GM12874 (cell line): ENCODE measurements around the gene C14orf39.

Experiments
- TF ChIP-seq, protein P1 (sequence below): IDR thresholded peaks from 2 replicates; pipeline ENCODE4 v1.5.1; 2011; ENCODE audit warnings: low read depth, mild to moderate bottlenecking, control low read depth, low read length, moderate library complexity; ENCODE audit not compliant: insufficient read depth

C14orf39 gene

DNA sequence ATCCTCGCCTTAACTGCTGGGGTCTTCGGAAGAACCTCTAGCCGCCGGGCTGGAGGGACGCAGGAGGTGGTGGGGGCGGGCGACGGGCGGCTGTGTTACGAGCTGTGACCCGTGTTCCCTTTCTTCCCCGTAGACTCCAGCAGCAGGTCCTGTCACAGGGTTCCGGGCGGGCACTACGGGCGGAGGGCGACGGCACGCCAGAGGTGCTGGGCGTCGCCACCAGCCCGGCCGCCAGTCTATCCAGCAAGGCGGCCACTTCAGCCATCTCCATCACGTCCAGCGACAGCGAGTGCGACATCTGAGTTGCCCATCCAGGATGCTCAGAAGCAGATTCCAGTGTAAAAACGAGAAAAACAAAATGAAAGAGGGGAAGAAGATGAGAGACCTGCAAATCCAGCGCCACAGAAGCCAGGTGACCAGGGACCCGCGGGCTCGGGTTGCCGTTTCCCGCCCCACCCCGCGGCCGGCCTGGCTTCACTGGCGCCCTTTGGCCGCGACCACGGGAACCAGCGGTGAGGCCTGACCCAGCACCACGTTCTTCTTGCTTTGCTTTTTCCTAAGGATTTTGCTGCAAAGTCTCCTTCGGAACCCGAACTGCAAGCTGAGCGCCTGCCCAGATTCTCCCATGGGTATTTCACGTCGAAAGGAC, 25.2 kb upstream of the C14orf39 start:
- TF ChIP-seq, protein P1, sequence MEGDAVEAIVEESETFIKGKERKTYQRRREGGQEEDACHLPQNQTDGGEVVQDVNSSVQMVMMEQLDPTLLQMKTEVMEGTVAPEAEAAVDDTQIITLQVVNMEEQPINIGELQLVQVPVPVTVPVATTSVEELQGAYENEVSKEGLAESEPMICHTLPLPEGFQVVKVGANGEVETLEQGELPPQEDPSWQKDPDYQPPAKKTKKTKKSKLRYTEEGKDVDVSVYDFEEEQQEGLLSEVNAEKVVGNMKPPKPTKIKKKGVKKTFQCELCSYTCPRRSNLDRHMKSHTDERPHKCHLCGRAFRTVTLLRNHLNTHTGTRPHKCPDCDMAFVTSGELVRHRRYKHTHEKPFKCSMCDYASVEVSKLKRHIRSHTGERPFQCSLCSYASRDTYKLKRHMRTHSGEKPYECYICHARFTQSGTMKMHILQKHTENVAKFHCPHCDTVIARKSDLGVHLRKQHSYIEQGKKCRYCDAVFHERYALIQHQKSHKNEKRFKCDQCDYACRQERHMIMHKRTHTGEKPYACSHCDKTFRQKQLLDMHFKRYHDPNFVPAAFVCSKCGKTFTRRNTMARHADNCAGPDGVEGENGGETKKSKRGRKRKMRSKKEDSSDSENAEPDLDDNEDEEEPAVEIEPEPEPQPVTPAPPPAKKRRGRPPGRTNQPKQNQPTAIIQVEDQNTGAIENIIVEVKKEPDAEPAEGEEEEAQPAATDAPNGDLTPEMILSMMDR, result no peak

GRCh38 chr14:60510254-60510950, 24.5 kb upstream of the C14orf39 start:
- TF ChIP-seq, protein P1, result no peak

GRCh38 chr14:60509438-60510253, 23.8 kb upstream of the C14orf39 start:
- TF ChIP-seq, protein P1, result no peak

- TF ChIP-seq, protein P1, result no peak
Measured at GRCh38 chr14:60508707-60509437, 23.0 kb upstream of the C14orf39 start, which contains the start of gene SIX6. SIX6 (plus strand) TSS chr14:60509146; CDS start chr14:60509399, 253 bp downstream.

DNA sequence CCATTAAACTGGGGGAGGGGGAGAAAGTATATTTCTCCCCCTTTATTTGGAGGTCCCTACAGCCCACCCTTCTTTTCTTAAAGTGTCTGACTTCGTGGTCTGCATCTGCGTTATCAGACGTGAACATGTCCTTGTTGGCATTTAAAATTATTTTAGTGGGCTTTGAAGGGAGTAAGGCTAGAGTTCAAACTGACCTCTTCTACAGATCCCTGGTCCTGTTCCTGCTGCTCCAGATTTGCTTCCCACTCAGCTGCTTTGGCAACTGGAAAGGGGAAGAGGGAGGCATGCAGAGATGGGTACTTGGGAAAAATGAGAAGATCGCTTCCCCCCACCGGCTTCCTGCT, 22.5 kb upstream of the C14orf39 start:
- TF ChIP-seq, protein P1, result no peak

GRCh38 chr14:60506985-60507829, 21.3 kb upstream of the C14orf39 start:
- TF ChIP-seq, protein P1, result no peak
